HFFc6 (cell line): ENCODE measurements around the gene DHPS. TPM values are rescaled to one million over a fixed set of nuclear protein-coding genes. Genes with fewer than 3 reads are reported as not detected.

Experiments used
- DNase-seq: peaks from one replicate; pipeline ENCODE4 v3.0.0-alpha.2; 2018
- H3K27ac Mint-ChIP-seq: 2 replicates; pipeline ENCODE4 v1.8.0; 2020; ENCODE audit warnings: mild to moderate bottlenecking, mixed read lengths
- H3K27me3 Mint-ChIP-seq: 2 replicates; pipeline ENCODE4 v1.8.0; 2021; ENCODE audit warnings: mild to moderate bottlenecking, moderate library complexity, mixed read lengths; ENCODE audit not compliant: insufficient read depth
- H3K36me3 Mint-ChIP-seq: 2 replicates; pipeline ENCODE4 v1.8.0; 2021; ENCODE audit warnings: low read depth, mixed read lengths
- H3K4me1 Mint-ChIP-seq: 2 replicates; pipeline ENCODE4 v1.8.0; 2020; ENCODE audit warnings: low read depth, mixed read lengths
- H3K4me3 Mint-ChIP-seq: 2 replicates; pipeline ENCODE4 v1.8.0; 2020; ENCODE audit warnings: mild to moderate bottlenecking, moderate library complexity, mixed read lengths
- H3K9me3 Mint-ChIP-seq: 2 replicates; pipeline ENCODE4 v1.8.0; 2020; ENCODE audit warnings: mild to moderate bottlenecking, mixed read lengths
- total RNA-seq, 6 experiments: library from RNA; stranded (reverse); fragmentation: NEBNext Ultra II Directional; extraction: Animal tissue kit (Norgen Biotek cat#: 25700); gene quantifications; 2 replicates in 1 of 6; 3 replicates in 5 of 6; pipeline ENCODE4 v1.2.3, GENCODE V29; 2021
- TF ChIP-seq, protein P1 (sequence below): fragments of 200-600 bp; sonication (generic); IDR thresholded peaks from 2 replicates; pipeline ENCODE4 v1.5.0; 2021; ENCODE audit warnings: antibody characterized with exemption, mild to moderate bottlenecking

Gene DHPS
- total RNA-seq, 6 experiments from 2014 or later, result 53.3 to 69.2 (median 59.6) TPM

DNA sequence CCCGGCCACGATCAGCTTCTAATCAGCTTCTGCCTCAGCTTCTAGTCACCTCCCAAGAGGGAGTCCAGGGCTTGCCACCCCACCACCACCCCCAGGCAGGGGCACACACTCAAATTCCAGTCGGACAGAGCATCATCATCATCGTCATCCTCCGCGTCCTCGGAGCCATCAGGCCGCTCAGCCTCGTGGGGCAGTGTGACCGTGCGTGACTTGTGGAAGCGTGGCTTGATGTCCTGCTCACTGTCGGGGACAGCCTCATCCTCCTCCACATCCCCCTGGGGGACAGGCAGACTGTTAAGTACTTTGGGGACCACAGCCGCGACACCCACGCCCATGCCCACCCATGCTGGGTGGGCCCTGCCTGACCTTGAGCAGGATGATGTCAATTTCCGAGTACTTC, 29.5 kb upstream of the DHPS start:
- Mint-ChIP-seq H3K36me3 (peaks cover 16% of the 10 kb centered on the region; the same call in 1 of the 2 replicates), H3K27ac (no peak overlapping the region), H3K27me3 (no peaks in the 10 kb centered on the region; the same call in 1 of the 2 replicates)

DNA sequence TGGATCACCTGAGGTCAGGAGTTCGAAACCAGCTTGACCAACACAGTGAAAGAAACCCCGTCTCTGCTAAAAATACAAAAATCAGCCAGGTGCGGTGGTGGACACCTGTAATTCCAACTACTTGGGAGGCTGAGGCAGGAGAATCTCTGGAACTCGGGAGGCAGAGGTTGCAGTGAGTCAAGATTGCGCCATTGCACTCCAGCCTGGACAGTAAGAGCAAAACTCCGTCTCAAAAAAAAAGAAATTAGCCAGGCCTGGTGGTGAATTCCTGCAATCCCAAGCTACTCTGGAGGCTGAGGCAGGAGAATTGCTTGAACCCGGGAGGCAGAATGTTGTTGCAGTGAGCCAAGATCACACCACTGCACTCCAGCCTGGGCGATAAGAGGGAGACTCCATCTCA, 27.0 kb upstream of the DHPS start:
- Mint-ChIP-seq H3K4me3 (no peak overlapping the region), H3K27ac (no peak overlapping the region), H3K27me3 (no peaks in the 10 kb centered on the region; the same call in 1 of the 2 replicates), H3K9me3 (no peaks in the 10 kb centered on the region), H3K4me1 (no peaks in the 10 kb centered on the region), H3K36me3 (peaks cover 21% of the 10 kb centered on the region)
- TF ChIP-seq, protein P1, sequence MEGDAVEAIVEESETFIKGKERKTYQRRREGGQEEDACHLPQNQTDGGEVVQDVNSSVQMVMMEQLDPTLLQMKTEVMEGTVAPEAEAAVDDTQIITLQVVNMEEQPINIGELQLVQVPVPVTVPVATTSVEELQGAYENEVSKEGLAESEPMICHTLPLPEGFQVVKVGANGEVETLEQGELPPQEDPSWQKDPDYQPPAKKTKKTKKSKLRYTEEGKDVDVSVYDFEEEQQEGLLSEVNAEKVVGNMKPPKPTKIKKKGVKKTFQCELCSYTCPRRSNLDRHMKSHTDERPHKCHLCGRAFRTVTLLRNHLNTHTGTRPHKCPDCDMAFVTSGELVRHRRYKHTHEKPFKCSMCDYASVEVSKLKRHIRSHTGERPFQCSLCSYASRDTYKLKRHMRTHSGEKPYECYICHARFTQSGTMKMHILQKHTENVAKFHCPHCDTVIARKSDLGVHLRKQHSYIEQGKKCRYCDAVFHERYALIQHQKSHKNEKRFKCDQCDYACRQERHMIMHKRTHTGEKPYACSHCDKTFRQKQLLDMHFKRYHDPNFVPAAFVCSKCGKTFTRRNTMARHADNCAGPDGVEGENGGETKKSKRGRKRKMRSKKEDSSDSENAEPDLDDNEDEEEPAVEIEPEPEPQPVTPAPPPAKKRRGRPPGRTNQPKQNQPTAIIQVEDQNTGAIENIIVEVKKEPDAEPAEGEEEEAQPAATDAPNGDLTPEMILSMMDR, result no peak
- no peak for DNase-seq

More for the DNA sequence above, 29.5 kb upstream of the DHPS start:
- TF ChIP-seq, protein P1, result no peak
- H3K4me1 Mint-ChIP-seq, result no peaks in the 10 kb centered on the region
- DNase-seq, result no peak
- no peaks in the 10 kb centered on the region for H3K9me3 Mint-ChIP-seq
- no peak overlapping the region for H3K4me3 Mint-ChIP-seq

DNA sequence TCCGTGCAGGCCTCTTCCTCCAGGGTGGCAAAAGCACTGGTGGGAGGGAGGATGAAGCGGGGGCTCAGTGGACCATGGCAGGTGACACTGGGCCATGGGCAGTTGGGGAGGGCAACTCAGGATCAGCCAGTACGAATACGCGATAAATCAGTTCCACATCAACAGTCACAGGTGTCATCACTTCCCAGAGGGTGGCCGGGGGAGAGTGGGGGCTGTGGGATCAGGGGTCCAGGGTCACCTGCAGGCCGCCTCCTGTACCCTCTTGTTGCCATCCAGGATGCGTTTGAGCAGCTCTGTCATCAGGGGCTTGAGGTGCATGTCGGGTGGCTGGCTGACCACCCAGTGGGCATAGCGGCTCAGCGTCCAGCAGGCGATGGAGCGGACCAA, 24.6 kb upstream of the DHPS start:
- no peak overlapping the region for H3K4me3 Mint-ChIP-seq
- TF ChIP-seq, protein P1, result no peak
- no peaks in the 10 kb centered on the region for H3K9me3 Mint-ChIP-seq
- H3K27me3 Mint-ChIP-seq, result peaks cover 3% of the 10 kb centered on the region
- no peak overlapping the region for H3K27ac Mint-ChIP-seq
- H3K36me3 Mint-ChIP-seq, result peaks cover 21% of the 10 kb centered on the region
- no peaks in the 10 kb centered on the region for H3K4me1 Mint-ChIP-seq
- no peak for DNase-seq

DNA sequence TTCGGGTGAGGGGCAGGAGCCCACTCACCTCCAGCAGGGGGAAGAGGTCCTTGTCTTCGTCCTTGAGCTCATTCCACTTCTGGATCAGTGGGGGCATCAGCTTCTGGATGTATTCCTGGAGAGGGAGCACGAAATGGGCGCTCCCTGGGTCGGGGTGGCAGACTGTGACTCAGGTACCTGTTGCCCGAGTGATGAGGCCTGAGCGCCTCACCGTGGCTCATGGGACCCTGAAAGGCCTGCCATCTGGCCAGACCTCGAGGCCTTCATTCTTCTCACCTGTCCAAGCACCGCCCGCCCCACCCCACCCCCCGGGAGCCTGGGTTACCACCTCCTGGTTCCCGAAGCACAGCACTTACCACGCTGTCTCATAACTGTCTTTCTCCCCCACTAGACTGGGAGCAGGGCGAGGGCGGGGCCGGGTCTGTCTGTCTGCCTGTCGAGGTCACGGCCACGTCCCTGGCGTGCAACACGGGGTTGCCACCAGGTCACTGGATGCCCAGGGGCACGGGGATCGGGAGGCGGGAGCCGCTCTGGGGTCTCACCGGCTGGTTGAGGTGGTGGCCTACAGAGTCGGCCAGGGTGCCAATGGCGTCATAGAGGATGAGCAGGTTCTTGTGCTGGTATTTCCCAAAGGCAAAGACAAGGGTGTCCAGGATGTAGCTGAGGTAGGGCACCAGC, 24.1 kb upstream of the DHPS start:
- no peak for DNase-seq
- H3K4me1 Mint-ChIP-seq, result no peaks in the 10 kb centered on the region
- H3K27me3 Mint-ChIP-seq, result peaks cover 3% of the 10 kb centered on the region
- H3K4me3 Mint-ChIP-seq, result no peak overlapping the region
- H3K9me3 Mint-ChIP-seq, result no peaks in the 10 kb centered on the region
- no peak overlapping the region for H3K27ac Mint-ChIP-seq
- TF ChIP-seq, protein P1, result no peak
- peaks cover 21% of the 10 kb centered on the region for H3K36me3 Mint-ChIP-seq

DNA sequence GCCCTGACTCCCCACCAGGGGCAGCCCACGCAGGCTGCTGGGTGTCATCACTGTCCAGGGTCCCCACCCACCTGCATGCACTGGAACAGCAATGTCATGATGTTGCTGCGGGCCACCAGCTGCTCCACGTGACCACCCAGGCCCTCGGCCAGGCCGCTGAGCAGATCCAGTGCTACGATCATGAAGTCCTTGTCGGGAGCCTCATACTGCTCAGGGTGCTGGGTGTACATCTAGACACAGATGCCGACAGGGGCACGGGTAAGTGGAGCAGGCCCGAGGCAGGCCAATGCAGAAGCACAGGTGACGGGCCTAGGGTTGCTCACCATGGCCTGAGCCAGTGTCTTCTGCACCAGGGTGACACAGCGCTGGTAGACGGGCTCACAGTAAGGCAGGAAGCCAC, 23.5 kb upstream of the DHPS start:
- Mint-ChIP-seq H3K9me3 (no peaks in the 10 kb centered on the region), H3K27ac (no peak overlapping the region), H3K4me1 (no peaks in the 10 kb centered on the region), H3K27me3 (peaks cover 3% of the 10 kb centered on the region), H3K4me3 (no peak overlapping the region), H3K36me3 (peaks cover 21% of the 10 kb centered on the region)
- TF ChIP-seq, protein P1, result no peak
- DNase-seq, result no peak
